Endothelial cell (in vitro differentiated cells): ENCODE results near the gene TMEM240. TPM values are rescaled to one million over a fixed set of nuclear protein-coding genes. Genes with fewer than 3 reads are reported as not detected.

Experiments
- DNase-seq: peaks from one replicate; pipeline ENCODE4 v3.0.0; 2021; ENCODE audit warnings: low spot score
- H3K27ac Mint-ChIP-seq: one replicate; pipeline ENCODE4 v1.8.0; 2021; ENCODE audit warnings: mixed read lengths, inconsistent platforms; ENCODE audit not compliant: unreplicated experiment
- H3K27me3 Mint-ChIP-seq: one replicate; pipeline ENCODE4 v1.8.0; 2021; ENCODE audit warnings: mild to moderate bottlenecking, moderate library complexity, mixed read lengths, inconsistent platforms; ENCODE audit not compliant: unreplicated experiment
- H3K36me3 Mint-ChIP-seq: one replicate; pipeline ENCODE4 v1.8.0; 2021; ENCODE audit warnings: mild to moderate bottlenecking, low read depth, mixed read lengths, inconsistent platforms; ENCODE audit not compliant: unreplicated experiment
- H3K4me1 Mint-ChIP-seq: one replicate; pipeline ENCODE4 v1.8.0; 2021; ENCODE audit warnings: mild to moderate bottlenecking, mixed read lengths, inconsistent platforms; ENCODE audit not compliant: unreplicated experiment
- H3K4me3 Mint-ChIP-seq: one replicate; pipeline ENCODE4 v1.8.0; 2021; ENCODE audit warnings: mild to moderate bottlenecking, mixed read lengths, inconsistent platforms; ENCODE audit not compliant: unreplicated experiment
- H3K9me3 Mint-ChIP-seq: one replicate; pipeline ENCODE4 v1.8.0; 2021; ENCODE audit warnings: mixed read lengths, inconsistent platforms; ENCODE audit not compliant: unreplicated experiment
- CTCF ChIP-seq: fragments of 200-600 bp; sonication (generic); IDR thresholded peaks from one replicate; pipeline ENCODE4 v1.5.0; 2021; ENCODE audit warnings: antibody characterized with exemption; ENCODE audit not compliant: unreplicated experiment
- total RNA-seq: library from RNA; stranded (reverse); fragmentation: NEBNext Ultra II Directional; extraction: Animal tissue kit (Norgen Biotek cat#: 25700); gene quantifications from one replicate; pipeline ENCODE4 v1.2.1, GENCODE V29; 2021; ENCODE audit not compliant: unreplicated experiment

The TMEM240 gene
- total RNA-seq, 1 donor from 2014 or later = 6.6 TPM

- no peaks in the 10 kb centered on the region for H3K4me1 Mint-ChIP-seq
- no peak for DNase-seq
- H3K4me3 Mint-ChIP-seq = no peak overlapping the region
- H3K27me3 Mint-ChIP-seq = peaks cover 2% of the 10 kb centered on the region
- no peaks in the 10 kb centered on the region for H3K36me3 Mint-ChIP-seq
- H3K27ac Mint-ChIP-seq = no peak overlapping the region
- TF ChIP-seq CTCF = no peak
- H3K9me3 Mint-ChIP-seq = no peaks in the 10 kb centered on the region
Observed at GRCh38 chr1:1551524-1552262, 11.3 kb upstream of the TMEM240 start.

- no peaks in the 10 kb centered on the region for H3K9me3 Mint-ChIP-seq
- H3K27ac Mint-ChIP-seq = no peak overlapping the region
- no peaks in the 10 kb centered on the region for H3K36me3 Mint-ChIP-seq
- no peak for DNase-seq
- peaks cover 2% of the 10 kb centered on the region for H3K27me3 Mint-ChIP-seq
- TF ChIP-seq CTCF = no peak
- no peak overlapping the region for H3K4me3 Mint-ChIP-seq
- no peaks in the 10 kb centered on the region for H3K4me1 Mint-ChIP-seq
Observed at GRCh38 chr1:1550591-1551432, 10.4 kb upstream of the TMEM240 start.

- Mint-ChIP-seq H3K27ac (no peak overlapping the region), H3K4me3 (no peak overlapping the region), H3K36me3 (peaks cover 6% of the 10 kb centered on the region), H3K9me3 (no peaks in the 10 kb centered on the region), H3K4me1 (no peaks in the 10 kb centered on the region), H3K27me3 (peaks cover 6% of the 10 kb centered on the region)
- TF ChIP-seq CTCF = no peak
- DNase-seq = no peak
Observed at GRCh38 chr1:1550087-1550486, 9.7 kb upstream of the TMEM240 start.

- Mint-ChIP-seq H3K27me3 (peaks cover 4% of the 10 kb centered on the region), H3K36me3 (peaks cover 10% of the 10 kb centered on the region), H3K4me1 (no peaks in the 10 kb centered on the region), H3K4me3 (no peak overlapping the region), H3K27ac (no peak overlapping the region), H3K9me3 (no peaks in the 10 kb centered on the region)
- TF ChIP-seq CTCF = no peak
- no peak for DNase-seq
Observed at GRCh38 chr1:1548591-1548990, 8.2 kb upstream of the TMEM240 start.

GRCh38 chr1:1547476-1547875 is 7.1 kb upstream of the TMEM240 start:
- H3K27ac Mint-ChIP-seq = no peak overlapping the region
- H3K4me3 Mint-ChIP-seq = no peak overlapping the region
- H3K4me1 Mint-ChIP-seq = no peaks in the 10 kb centered on the region
- peaks cover 10% of the 10 kb centered on the region for H3K36me3 Mint-ChIP-seq
- H3K9me3 Mint-ChIP-seq = no peaks in the 10 kb centered on the region
- H3K27me3 Mint-ChIP-seq = peaks cover 3% of the 10 kb centered on the region
- no peak for TF ChIP-seq CTCF
- DNase-seq = no peak
